Activated CD4-positive, alpha-beta T cell treated with anti-CD3 and anti-CD28 coated beads, Interleukin-2, amount 10 ng/mL, durations not matched to agents 24 days and 14 days (primary cell): Measurements from ENCODE around the gene SLC7A7. TPM values are rescaled to one million over a fixed set of nuclear protein-coding genes. Genes with fewer than 3 reads are reported as not detected.
"Not testable (repeated sequence)": the region's sequence is repeated elsewhere in the genome, so short reads cannot be mapped to it uniquely, and the experiment has no call there.

ENCODE experiments used
- DNase-seq: peaks from one replicate; pipeline ENCODE4 v3.0.0; 2022
- H3K27ac Mint-ChIP-seq: one replicate; pipeline ENCODE4 v1.8.0; 2022; ENCODE audit warnings: mild to moderate bottlenecking, mixed read lengths
- H3K27me3 Mint-ChIP-seq: one replicate; pipeline ENCODE4 v1.8.0; 2022; ENCODE audit warnings: mixed read lengths
- H3K36me3 Mint-ChIP-seq: one replicate; pipeline ENCODE4 v1.8.0; 2022; ENCODE audit warnings: low read depth, mild to moderate bottlenecking, mixed read lengths
- H3K4me1 Mint-ChIP-seq: one replicate; pipeline ENCODE4 v1.8.0; 2021; ENCODE audit warnings: mixed read lengths
- H3K4me3 Mint-ChIP-seq: one replicate; pipeline ENCODE4 v1.8.0; 2022; ENCODE audit warnings: mild to moderate bottlenecking, moderate library complexity, mixed read lengths
- H3K9me3 Mint-ChIP-seq: one replicate; pipeline ENCODE4 v1.8.0; 2021; ENCODE audit warnings: mixed read lengths
- intact Hi-C: fragments of 100-400 bp; cut with micrococcal nuclease; formaldehyde crosslinking; loops from one replicate; pipeline ENCODE4 v1.15.1; 2023
- total RNA-seq: library from RNA; stranded (reverse); gene quantifications from 2 replicates; pipeline ENCODE4 v1.2.3, GENCODE V29; 2022

The SLC7A7 gene
- total RNA-seq, 1 donor from 2014 or later = not detected

- Mint-ChIP-seq H3K4me1 (no peaks in the 10 kb centered on the region), H3K9me3 (no peaks in the 10 kb centered on the region), H3K27ac (no peak overlapping the region), H3K36me3 (no peaks in the 10 kb centered on the region), H3K27me3 (peaks cover 37% of the 10 kb centered on the region), H3K4me3 (no peak overlapping the region)
- DNase-seq = no peak
- intact Hi-C loops = no loop called here
Measured at GRCh38 chr14:22798528-22798927, 16.7 kb downstream of the SLC7A7 start.

DNA sequence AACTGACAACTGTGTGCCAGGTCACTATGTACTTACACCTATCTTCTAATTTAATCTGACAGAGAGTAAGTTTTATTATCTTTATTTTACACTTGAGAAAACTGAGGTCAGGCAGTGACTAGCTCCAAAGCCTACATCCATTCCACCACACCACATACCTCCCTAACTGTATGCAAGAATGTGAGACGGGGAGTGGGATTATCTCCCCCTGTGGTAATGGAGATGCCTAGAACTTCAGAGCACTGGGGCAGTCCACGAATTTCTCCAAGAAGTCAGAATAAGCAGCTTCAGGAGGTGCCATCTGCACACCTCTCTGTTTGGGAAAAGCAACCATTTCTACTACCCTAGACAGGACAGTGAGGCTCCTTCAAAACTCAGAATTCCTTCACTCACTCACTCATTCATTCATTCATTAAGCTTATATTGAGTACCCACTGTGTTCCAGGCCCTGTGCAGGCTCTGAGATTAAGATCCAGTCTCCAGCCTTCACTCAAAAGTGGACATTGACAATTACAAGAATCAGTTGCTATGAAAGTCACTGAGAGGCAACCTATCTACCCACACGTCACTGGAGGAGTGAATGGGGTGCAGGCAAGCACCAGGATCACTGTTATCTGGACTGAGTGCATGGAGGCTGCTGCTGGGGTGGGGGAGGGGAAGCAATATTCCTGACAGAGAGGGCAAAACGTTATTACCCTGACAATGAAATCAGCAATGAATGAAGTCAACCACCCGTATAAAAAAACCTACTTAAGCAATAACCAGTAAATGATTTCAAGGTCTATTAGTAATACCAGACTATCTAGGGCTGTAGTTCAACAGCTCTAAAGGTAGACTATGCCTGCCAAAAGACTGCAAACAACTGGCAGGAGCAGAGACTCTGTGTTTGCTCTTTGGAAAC, 18.0 kb downstream of the SLC7A7 start:
- intact Hi-C loops = no loop called here
- Mint-ChIP-seq H3K9me3 (no peaks in the 10 kb centered on the region), H3K27ac (no peak overlapping the region), H3K4me3 (no peak overlapping the region), H3K36me3 (no peaks in the 10 kb centered on the region), H3K4me1 (no peaks in the 10 kb centered on the region), H3K27me3 (peaks cover 27% of the 10 kb centered on the region)
- DNase-seq = no peak

GRCh38 chr14:22796087-22796707, 19.0 kb downstream of the SLC7A7 start:
- Mint-ChIP-seq H3K36me3 (no peaks in the 10 kb centered on the region), H3K27me3 (peaks cover 26% of the 10 kb centered on the region), H3K4me1 (no peaks in the 10 kb centered on the region), H3K9me3 (no peaks in the 10 kb centered on the region), H3K27ac (no peak overlapping the region), H3K4me3 (no peak overlapping the region)
- intact Hi-C loops = no loop called here
- DNase-seq = no peak

DNA sequence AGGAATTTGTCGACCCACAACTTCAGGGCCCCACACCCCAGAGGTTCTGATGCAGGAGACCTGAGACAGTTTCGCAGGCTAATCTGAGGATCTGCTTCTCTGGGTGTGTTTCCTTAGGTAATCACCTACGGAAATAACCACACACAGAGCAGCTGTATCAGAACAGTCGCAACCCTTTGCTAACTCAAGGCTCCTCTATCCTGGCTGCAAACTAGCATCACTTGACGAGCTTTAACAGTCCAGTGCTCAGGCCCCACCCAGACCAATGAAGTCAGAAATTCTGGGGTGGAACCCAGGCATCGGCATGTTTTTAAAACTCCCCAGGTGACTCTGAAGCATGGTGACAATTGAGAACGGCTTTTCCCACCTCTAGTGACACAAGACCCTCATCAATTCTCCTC, 20.7 kb downstream of the SLC7A7 start:
- Mint-ChIP-seq H3K27me3 (peaks cover 22% of the 10 kb centered on the region), H3K36me3 (no peaks in the 10 kb centered on the region), H3K27ac (no peak overlapping the region), H3K9me3 (no peaks in the 10 kb centered on the region), H3K4me3 (no peak overlapping the region), H3K4me1 (peaks cover 2% of the 10 kb centered on the region)
- intact Hi-C loops = no loop called here
- no peak for DNase-seq

DNA sequence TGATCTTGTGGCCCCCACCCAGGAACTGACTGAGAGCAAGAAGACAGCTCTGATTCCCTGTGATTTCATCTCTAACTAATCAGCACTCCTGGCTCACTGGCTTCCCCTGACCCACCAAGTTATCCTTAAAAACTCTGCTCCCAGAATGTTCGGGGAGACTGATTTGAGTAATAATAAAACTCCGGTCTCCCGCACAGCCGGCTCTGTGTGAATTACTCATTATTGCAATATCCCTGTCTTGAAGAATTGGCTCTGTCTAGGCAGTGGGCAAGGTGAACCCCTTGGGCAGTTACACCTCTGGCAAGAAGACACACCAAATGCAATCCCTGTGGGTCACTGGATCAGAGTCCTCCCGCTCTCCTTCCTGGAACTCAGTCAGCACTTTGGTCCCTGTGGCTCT, 21.3 kb downstream of the SLC7A7 start:
- DNase-seq = no peak
- Mint-ChIP-seq H3K36me3 (no peaks in the 10 kb centered on the region), H3K9me3 (no peaks in the 10 kb centered on the region), H3K27me3 (peaks cover 19% of the 10 kb centered on the region), H3K27ac (no peak overlapping the region), H3K4me3 (no peak overlapping the region), H3K4me1 (peaks cover 2% of the 10 kb centered on the region)
- intact Hi-C loops = no loop called here

DNA sequence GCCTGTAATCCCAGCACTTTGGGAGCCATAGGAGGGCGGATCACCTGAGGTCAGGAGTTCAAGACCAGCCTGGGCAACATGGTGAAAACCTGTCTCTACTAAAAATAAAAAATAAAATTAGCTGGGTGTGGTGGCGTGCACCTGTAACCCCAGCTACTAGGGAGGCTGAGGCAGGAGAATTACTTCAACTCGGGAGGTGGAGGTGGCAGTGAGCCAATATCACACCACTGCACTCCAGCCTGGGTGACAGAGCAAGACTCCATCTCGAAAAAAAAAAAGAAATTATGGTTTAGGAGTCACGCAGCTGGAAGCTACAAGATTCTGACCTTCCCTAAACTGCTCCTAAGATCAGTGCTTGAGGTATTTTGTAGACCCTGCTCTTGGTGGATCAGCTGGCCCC, 21.7 kb downstream of the SLC7A7 start:
- H3K9me3 Mint-ChIP-seq, H3K4me3 Mint-ChIP-seq: not testable (repeated sequence)

GRCh38 chr14:22792158-22792557, 23.1 kb downstream of the SLC7A7 start:
- Mint-ChIP-seq H3K27me3 (peaks cover 10% of the 10 kb centered on the region), H3K4me1 (peaks cover 2% of the 10 kb centered on the region), H3K36me3 (no peaks in the 10 kb centered on the region), H3K4me3 (no peak overlapping the region), H3K9me3 (no peaks in the 10 kb centered on the region), H3K27ac (no peak overlapping the region)
- no peak for DNase-seq
- intact Hi-C loops = no loop called here

More for the DNA sequence above, 21.7 kb downstream of the SLC7A7 start:
- DNase-seq, H3K27ac Mint-ChIP-seq, intact Hi-C loops, H3K4me1 Mint-ChIP-seq, H3K36me3 Mint-ChIP-seq: not testable (repeated sequence)
- peaks cover 15% of the 10 kb centered on the region for H3K27me3 Mint-ChIP-seq

- H3K9me3 Mint-ChIP-seq = no peaks in the 10 kb centered on the region
- peaks cover 2% of the 10 kb centered on the region for H3K4me1 Mint-ChIP-seq
- peaks cover 5% of the 10 kb centered on the region for H3K27me3 Mint-ChIP-seq
- no peak overlapping the region for H3K27ac Mint-ChIP-seq
- intact Hi-C loops = no loop called here
- no peaks in the 10 kb centered on the region for H3K36me3 Mint-ChIP-seq
- H3K4me3 Mint-ChIP-seq = no peak overlapping the region
- no peak for DNase-seq
Measured at GRCh38 chr14:22791301-22791700, 23.9 kb downstream of the SLC7A7 start.

- no peak overlapping the region for H3K27ac Mint-ChIP-seq
- DNase-seq = no peak
- intact Hi-C loops = no loop called here
- H3K4me3 Mint-ChIP-seq = no peak overlapping the region
- H3K27me3 Mint-ChIP-seq = no peaks in the 10 kb centered on the region
- H3K4me1 Mint-ChIP-seq = peaks cover 2% of the 10 kb centered on the region
- H3K9me3 Mint-ChIP-seq = no peaks in the 10 kb centered on the region
- no peaks in the 10 kb centered on the region for H3K36me3 Mint-ChIP-seq
Measured at GRCh38 chr14:22786685-22787084, 28.6 kb downstream of the SLC7A7 start.

DNA sequence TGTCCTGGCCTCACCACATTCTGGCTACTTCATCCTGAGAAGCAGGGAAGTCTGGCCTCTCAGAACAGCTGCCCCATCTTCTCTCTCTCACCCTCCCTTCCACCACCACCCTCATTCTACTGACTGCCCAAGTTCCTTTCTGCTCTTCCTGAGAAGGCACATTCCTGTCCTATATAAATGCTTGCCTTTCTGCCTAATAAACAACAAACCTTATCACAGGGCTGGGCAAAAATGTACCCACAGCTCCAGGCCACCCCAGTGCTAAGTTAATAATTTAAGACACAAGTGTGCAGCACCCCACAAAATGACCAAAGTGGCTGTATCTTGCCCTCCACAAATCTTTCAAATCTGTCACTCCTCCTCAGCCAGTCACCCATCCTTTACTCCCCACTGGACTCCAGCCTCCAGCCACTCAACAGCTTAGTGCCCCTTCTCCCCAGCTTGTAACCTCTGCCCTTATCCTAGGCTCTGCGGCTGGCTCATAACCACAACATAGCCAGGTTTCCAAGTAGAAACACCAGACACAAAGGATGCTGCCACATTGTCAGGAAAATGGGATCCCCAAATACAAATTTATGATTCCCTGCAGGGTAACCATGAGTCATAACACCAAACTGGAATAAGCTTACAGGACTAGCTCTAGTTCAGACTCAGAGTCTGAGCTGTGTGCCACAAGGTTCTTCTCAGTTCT, 33.8 kb downstream of the SLC7A7 start:
- no peaks in the 10 kb centered on the region for H3K27me3 Mint-ChIP-seq

DNA sequence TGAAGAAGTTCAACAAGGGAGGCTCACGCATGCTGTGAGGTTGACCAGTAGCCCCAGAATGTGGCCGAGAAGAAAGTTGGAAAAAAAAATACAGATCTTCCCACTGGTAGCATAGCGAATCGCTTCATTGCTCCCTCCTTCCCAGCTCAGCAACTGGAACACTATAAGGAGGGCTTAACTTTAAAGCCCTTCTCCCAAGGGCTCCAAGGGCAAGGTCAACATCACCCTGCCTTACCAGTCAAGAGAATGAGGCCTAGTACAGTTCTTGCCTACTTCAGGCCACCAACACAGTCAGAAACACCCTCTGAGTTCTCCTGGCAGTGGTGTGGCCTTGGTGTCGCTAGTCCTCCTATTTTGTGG, 34.3 kb downstream of the SLC7A7 start:
- H3K36me3 Mint-ChIP-seq = no peaks in the 10 kb centered on the region
- no peak overlapping the region for H3K4me3 Mint-ChIP-seq
- DNase-seq = no peak
- no peaks in the 10 kb centered on the region for H3K9me3 Mint-ChIP-seq
- H3K27me3 Mint-ChIP-seq = no peaks in the 10 kb centered on the region
- intact Hi-C loops = no loop called here
- no peaks in the 10 kb centered on the region for H3K4me1 Mint-ChIP-seq
- no peak overlapping the region for H3K27ac Mint-ChIP-seq

More for the DNA sequence above, 33.8 kb downstream of the SLC7A7 start:
- Mint-ChIP-seq H3K9me3 (no peaks in the 10 kb centered on the region), H3K4me3 (no peak overlapping the region), H3K36me3 (no peaks in the 10 kb centered on the region), H3K27ac (no peak overlapping the region), H3K4me1 (no peaks in the 10 kb centered on the region)
- no peak for DNase-seq
- intact Hi-C loops = no loop called here

DNA sequence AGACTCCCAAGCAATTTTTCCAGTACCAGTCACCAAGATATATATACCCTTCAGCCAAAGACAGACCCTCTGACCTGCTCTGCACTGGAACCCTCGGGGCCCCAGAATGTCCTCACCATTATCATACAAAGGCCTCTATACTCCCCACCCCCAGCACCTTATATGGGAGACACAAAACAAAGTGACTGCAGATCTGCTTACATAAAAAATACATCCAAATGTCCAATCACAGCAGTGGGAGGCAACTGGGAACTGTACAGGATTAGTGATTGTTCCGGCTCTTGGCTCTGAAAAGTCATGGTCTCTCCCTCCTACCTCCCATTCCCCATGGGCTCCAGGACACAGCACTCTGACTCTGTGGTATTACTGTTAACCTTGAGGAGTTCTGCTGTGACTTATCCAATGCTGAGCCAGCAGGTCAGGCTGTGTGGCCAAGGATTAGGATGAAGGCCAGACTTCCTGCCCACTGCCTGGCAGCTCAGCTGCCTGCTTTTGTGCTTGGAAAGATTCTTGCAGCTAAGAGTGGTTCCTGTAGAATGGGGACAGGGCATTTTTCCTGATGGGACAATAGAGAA, 35.0 kb downstream of the SLC7A7 start:
- Mint-ChIP-seq H3K4me3 (no peak overlapping the region), H3K9me3 (no peaks in the 10 kb centered on the region), H3K27ac (no peak overlapping the region), H3K4me1 (no peaks in the 10 kb centered on the region), H3K36me3 (peaks cover 3% of the 10 kb centered on the region), H3K27me3 (no peaks in the 10 kb centered on the region)
- DNase-seq = no peak
- intact Hi-C loops = no loop called here

GRCh38 chr14:22778084-22778483, 37.2 kb downstream of the SLC7A7 start:
- intact Hi-C loops = no loop called here

DNA sequence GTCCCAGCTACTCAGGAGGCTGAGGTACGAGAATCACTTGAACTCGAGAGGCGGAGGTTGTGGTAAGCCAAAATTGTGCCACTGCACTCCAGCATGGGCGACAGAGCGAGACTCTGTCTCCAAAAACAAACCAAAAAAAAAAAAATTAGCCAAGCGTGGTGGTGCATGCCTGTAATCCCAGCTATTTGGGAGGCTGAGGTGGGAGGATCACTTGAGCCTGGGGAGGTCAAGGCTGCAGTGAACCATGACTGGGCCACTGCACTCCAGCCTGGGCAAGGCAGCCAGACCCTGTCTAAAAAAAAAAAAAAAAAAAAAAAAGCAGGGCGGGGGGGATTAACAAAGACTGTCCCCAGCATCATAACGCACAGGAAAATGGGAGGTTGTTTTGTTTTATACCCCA, 38.4 kb downstream of the SLC7A7 start:
- not testable (repeated sequence) for H3K4me3 Mint-ChIP-seq

More at GRCh38 chr14:22778084-22778483, 37.2 kb downstream of the SLC7A7 start:
- Mint-ChIP-seq H3K27me3 (no peaks in the 10 kb centered on the region), H3K4me3 (no peak overlapping the region), H3K4me1 (no peaks in the 10 kb centered on the region), H3K36me3 (peaks cover 17% of the 10 kb centered on the region), H3K9me3 (no peaks in the 10 kb centered on the region), H3K27ac (no peak overlapping the region)
- no peak for DNase-seq

More for the DNA sequence above, 38.4 kb downstream of the SLC7A7 start:
- DNase-seq, H3K9me3 Mint-ChIP-seq, H3K27me3 Mint-ChIP-seq, intact Hi-C loops, H3K4me1 Mint-ChIP-seq, H3K27ac Mint-ChIP-seq: not testable (repeated sequence)
- peaks cover 21% of the 10 kb centered on the region for H3K36me3 Mint-ChIP-seq
